B cell (primary cell): ENCODE measurements around the gene IL10. TPM values are rescaled to one million over a fixed set of nuclear protein-coding genes. Genes with fewer than 3 reads are reported as not detected.

ENCODE experiments used
- ATAC-seq: fragments of 200-7000 bp; cut with Tn5 transposase; one replicate; pipeline ENCODE4 v1.10.0; 2021; ENCODE audit warnings: low read depth, mild to moderate bottlenecking, moderate number of reproducible peaks, moderate library complexity
- CTCF ChIA-PET: fragments of 350-600 bp; sonication (Branson Sonifier 250); formaldehyde crosslinking; loops from one replicate; lab custom pipeline; 2021; ENCODE audit warnings: antibody characterized with exemption, inconsistent platforms; lab: Charles Lee
- POLR2A ChIA-PET: fragments of 350-600 bp; sonication (Branson Sonifier 250); formaldehyde crosslinking; loops from one replicate; lab custom pipeline; 2021; ENCODE audit warnings: antibody characterized with exemption; lab: Charles Lee
- DNase-seq: peaks from one replicate; pipeline ENCODE4 v3.0.0; 2013
- H2AFZ ChIP-seq: 2 replicates; pipeline ENCODE4 v1.6.1; 2012; ENCODE audit warnings: mild to moderate bottlenecking, low read depth, low read length; ENCODE audit not compliant: insufficient read depth, poor library complexity, severe bottlenecking
- H3K27ac ChIP-seq, 2 donors: 1 replicate in 1 of 2; 2 replicates in 1 of 2; pipeline ENCODE4 v1.5.1; 2012 to 2013; ENCODE audit warnings: low read length in 2 of 2, mild to moderate bottlenecking in 2 of 2, moderate library complexity in 1 of 2
- H3K27me3 ChIP-seq, 4 experiments: fragments of 200-600 bp in 1 of 4; sonication (generic) in 1 of 4; replicated peaks in 1 of 4; 1 replicate in 2 of 4; 2 replicates in 2 of 4; pipeline versions ENCODE4 v1.6.1 to v1.7.0; 2013 to 2016; ENCODE audit warnings: low read length in 3 of 4, mild to moderate bottlenecking in 2 of 4, mixed read lengths in 1 of 4, moderate library complexity in 1 of 4; ENCODE audit not compliant: insufficient read depth in 4 of 4, control insufficient read depth in 3 of 4; ENCODE audit errors: control extremely low read depth in 1 of 4
- H3K36me3 ChIP-seq, 2 experiments: replicated peaks in 1 of 2; 1 replicate in 1 of 2; 2 replicates in 1 of 2; pipeline versions ENCODE4 v1.6.1 to v1.7.1; 2013; ENCODE audit warnings: low read length in 1 of 2; ENCODE audit not compliant: insufficient read depth in 2 of 2, control insufficient read depth in 1 of 2; ENCODE audit errors: control extremely low read depth in 1 of 2, extremely low read depth in 1 of 2
- H3K4me1 ChIP-seq, 2 donors: fragments of 200-600 bp in 1 of 2; sonication (generic) in 1 of 2; 1 replicate in 1 of 2; 2 replicates in 1 of 2; pipeline versions ENCODE4 v1.5.1 to v1.6.1; 2013 to 2017; ENCODE audit warnings: low read length in 2 of 2; ENCODE audit not compliant: control insufficient read depth in 2 of 2, insufficient read depth in 2 of 2
- H3K4me2 ChIP-seq: replicated peaks from 2 replicates; pipeline ENCODE3; 2012; ENCODE audit warnings: mild to moderate bottlenecking, low read depth, low read length; ENCODE audit not compliant: poor library complexity, severe bottlenecking
- H3K4me3 ChIP-seq, 5 experiments: fragments of 200-600 bp in 1 of 5; sonication (generic) in 1 of 5; 1 replicate in 3 of 5; 2 replicates in 2 of 5; pipeline versions ENCODE4 v1.5.1 to v1.7.0; 2011 to 2016; ENCODE audit warnings: low read length in 4 of 5, mild to moderate bottlenecking in 4 of 5, low read depth in 2 of 5, control low read depth in 1 of 5, moderate library complexity in 1 of 5; ENCODE audit not compliant: insufficient read depth in 1 of 5; ENCODE audit errors: control extremely low read depth in 1 of 5, extremely low read depth in 1 of 5
- H3K79me2 ChIP-seq: fragments of 200-600 bp; sonication (generic); one replicate; pipeline ENCODE4 v1.6.0; 2016; ENCODE audit warnings: low read length; ENCODE audit not compliant: control insufficient read depth, insufficient read depth
- H3K9ac ChIP-seq: fragments of 200-600 bp; sonication (generic); 2 replicates; pipeline ENCODE4 v1.6.1; 2017; ENCODE audit warnings: mild to moderate bottlenecking, low read length, moderate library complexity
- H3K9me3 ChIP-seq, 3 donors: one replicate each; pipeline versions ENCODE4 v1.6.1 to v1.7.1; 2013; ENCODE audit warnings: low read length in 2 of 3; ENCODE audit not compliant: control insufficient read depth in 2 of 3, insufficient read depth in 1 of 3; ENCODE audit errors: control extremely low read depth in 1 of 3
- H4K20me1 ChIP-seq: 2 replicates; pipeline ENCODE4 v1.6.0; 2012; ENCODE audit warnings: mild to moderate bottlenecking, low read length; ENCODE audit not compliant: insufficient read depth, control insufficient read depth, poor library complexity, severe bottlenecking
- H3K27ac Mint-ChIP-seq: one replicate; pipeline ENCODE4 v1.8.0; 2021; ENCODE audit warnings: mixed read lengths
- H3K27me3 Mint-ChIP-seq: one replicate; pipeline ENCODE4 v1.8.0; 2021; ENCODE audit warnings: mixed read lengths
- H3K4me1 Mint-ChIP-seq: one replicate; pipeline ENCODE4 v1.8.0; 2021; ENCODE audit warnings: mixed read lengths
- H3K4me3 Mint-ChIP-seq: one replicate; pipeline ENCODE4 v1.8.0; 2021; ENCODE audit warnings: mixed read lengths
- H3K9me3 Mint-ChIP-seq: one replicate; pipeline ENCODE4 v1.8.0; 2022; ENCODE audit warnings: mixed read lengths; ENCODE audit not compliant: insufficient read depth
- CTCF ChIP-seq: fragments of 200-600 bp; IDR thresholded peaks from one replicate; pipeline ENCODE4 v1.8.0; 2022; ENCODE audit warnings: antibody characterized with exemption, mild to moderate bottlenecking
- EZH2 ChIP-seq: IDR thresholded peaks from 2 replicates; pipeline ENCODE4 v1.6.1; 2012; ENCODE audit warnings: borderline replicate concordance, low read depth, mild to moderate bottlenecking, moderate library complexity, low read length; ENCODE audit not compliant: insufficient read depth, poor library complexity, severe bottlenecking
- WGBS: methylation state at CpG from one replicate; pipeline ENCODE4 v1.1.5; 2013; ENCODE audit warnings: missing lambda C conversion rate; ENCODE audit not compliant: insufficient coverage; 5-methylcytosine and 5-hydroxymethylcytosine counted together
- intact Hi-C: fragments of 100-400 bp; cut with micrococcal nuclease; formaldehyde crosslinking; loops from one replicate; pipeline ENCODE4 v1.10.0; 2022
- polyA plus RNA-seq: library from polyadenylated mRNA; depleted of rRNA; stranded (reverse); fragments of >200 nt; gene quantifications from 2 replicates; pipeline ENCODE4 v1.2.3, GENCODE V29; 2012
- total RNA-seq, 2 donors: library from RNA; stranded (reverse); fragments of 120-200 nt in 1 of 2; gene quantifications; 1 replicate in 1 of 2; 2 replicates in 1 of 2; pipeline versions ENCODE4 v1.2.3 to v1.2.4, GENCODE V29; 2013 to 2022

The IL10 gene
- total and polyA plus RNA-seq, 2 donors (not counting 1 experiment from before 2014, with no cell fraction given): 0.37 to 0.69 TPM

GRCh38 chr1:206737729-206738201, 34.5 kb downstream of the IL10 start:
- peaks cover 72% of the 10 kb centered on the region for H3K4me1 Mint-ChIP-seq
- Histone ChIP-seq H4K20me1 (peaks cover 9% of the 10 kb centered on the region), H2AFZ (no peak overlapping the region), H3K9me3 (no peaks in the 10 kb centered on the region), H3K9ac (no peak overlapping the region), H3K4me2 (no peak overlapping the region), H3K36me3 (peaks cover 2 to 17% of the 10 kb centered on the region in 2 experiments), H3K79me2 (no peaks in the 10 kb centered on the region), H3K4me1 (peaks cover 34 to 58% of the 10 kb centered on the region in 2 donors), H3K27me3 (no peaks in the 10 kb centered on the region), H3K27ac (no peak overlapping the region), H3K4me3 (no peak overlapping the region)
- ATAC-seq (no peak), DNase-seq (no peak)
- peak overlapping the region; percentile 50 for H3K27ac Mint-ChIP-seq
- no peaks in the 10 kb centered on the region for H3K27me3 Mint-ChIP-seq
- 80% methylated on average over 1 of the region's 3 CpGs for WGBS
- TF ChIP-seq CTCF (no peak), EZH2 (no peak)
- H3K4me3 Mint-ChIP-seq: no peak overlapping the region
- ChIA-PET CTCF (interaction anchor here (0.8 to 9.2 kb wide), 8 partner anchors 11 to 244 kb away, joined by 3 to 278 read pairs (median 4); partner anchors contain the start of gene IL19), POLR2A (no interaction called here)
- intact Hi-C loops: no loop called here
- no peaks in the 10 kb centered on the region for H3K9me3 Mint-ChIP-seq

- Mint-ChIP-seq H3K4me3 (no peak overlapping the region), H3K4me1 (peaks cover 65% of the 10 kb centered on the region), H3K9me3 (no peaks in the 10 kb centered on the region), H3K27ac (peak overlapping the region; percentile 50), H3K27me3 (no peaks in the 10 kb centered on the region)
- H2AFZ ChIP-seq: no peak overlapping the region
- H4K20me1 ChIP-seq: peaks cover 9% of the 10 kb centered on the region
- H3K4me1 ChIP-seq: peaks cover 34 to 54% of the 10 kb centered on the region in 2 donors
- H3K9me3 ChIP-seq: no peaks in the 10 kb centered on the region
- TF ChIP-seq CTCF (no peak), EZH2 (no peak)
- whole genome bisulfite sequencing: 82% methylated on average over 11 of the region's 14 CpGs
- POLR2A ChIA-PET: interaction anchor here (1.6 kb wide), 1 partner anchor 66 kb away, joined by 3 read pairs; no protein-coding TSS in a partner anchor
- no peaks in the 10 kb centered on the region for H3K27me3 ChIP-seq
- ATAC-seq: no peak
- H3K4me2 ChIP-seq: no peak overlapping the region
- intact Hi-C loops: no loop called here
- no peak overlapping the region for H3K9ac ChIP-seq
- H3K36me3 ChIP-seq: peaks cover 2 to 24% of the 10 kb centered on the region in 2 experiments
- CTCF ChIA-PET: interaction anchor here (0.7 to 9.2 kb wide), 11 partner anchors 11 to 245 kb away, joined by 3 to 278 read pairs (median 25); partner anchors contain the start of genes IL10 and IL19
- no peak overlapping the region for H3K4me3 ChIP-seq
- no peaks in the 10 kb centered on the region for H3K79me2 ChIP-seq
- no peak overlapping the region for H3K27ac ChIP-seq
- DNase-seq: no peak
Observed at GRCh38 chr1:206736878-206737728, 35.2 kb downstream of the IL10 start.
